ENCODE data around the gene SFRP2. TPM values are rescaled to one million over a fixed set of nuclear protein-coding genes. Genes with fewer than 3 reads are reported as not detected.
A peak's percentile ranks its signal among the peaks of the same experiment; 100 is the strongest.

SFRP2 gene
- polyA plus RNA-seq, 1 experiment, result not detected

DNA sequence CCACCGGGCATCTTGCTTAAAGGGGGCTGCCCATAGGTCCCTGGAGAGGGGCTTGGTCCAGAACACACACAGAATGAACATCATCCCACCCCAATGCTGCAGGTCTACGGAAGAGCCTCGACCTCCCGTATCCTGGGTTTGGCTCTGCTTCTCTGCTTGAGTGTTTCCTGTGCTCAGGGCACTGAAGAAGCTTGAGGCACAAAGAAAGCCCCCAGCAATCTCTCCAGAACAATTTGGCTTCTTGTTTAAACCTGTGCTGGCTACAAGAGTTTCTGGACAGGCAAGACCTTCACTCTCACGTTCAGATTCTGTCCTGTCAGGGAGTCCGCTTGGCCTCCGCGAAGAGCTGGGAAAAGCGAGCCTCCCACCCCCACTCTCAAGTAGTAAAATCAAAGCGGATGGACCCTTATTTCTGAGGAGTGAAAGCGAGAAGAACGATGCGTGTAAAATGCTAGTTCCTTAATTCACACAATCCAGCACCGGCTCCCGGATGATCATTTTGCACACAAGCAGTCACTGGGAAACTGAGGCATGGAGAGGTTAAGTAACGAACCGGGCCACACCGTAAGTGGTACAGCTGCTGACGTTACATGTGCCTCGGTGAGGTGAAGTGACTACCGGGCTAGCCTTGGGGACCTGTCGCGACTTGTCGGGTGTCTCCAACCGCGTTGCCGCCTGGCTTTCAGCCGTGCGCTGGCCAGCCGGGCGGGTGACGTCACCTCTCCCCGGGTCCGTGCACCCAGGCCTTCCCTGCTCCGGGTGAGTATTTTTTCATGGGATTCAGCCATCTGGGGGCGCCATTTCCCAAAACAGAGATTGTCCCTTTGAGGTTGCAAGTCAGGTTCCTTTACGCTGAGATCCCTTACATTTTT lies 3.1 kb upstream of the SFRP2 start:
- DNase-seq (ENCODE audit: low read depth, low spot score), result no peak
- ChIA-PET CTCF (no interaction called here), POLR2A (interaction anchor here (0.5 kb wide), 1 partner anchor 158 kb away, joined by 3 read pairs; no protein-coding TSS in a partner anchor)
- Histone ChIP-seq H3K27me3 (ENCODE audit: control insufficient read depth, insufficient read depth, low read length) (peaks cover 59% of the 10 kb centered on the region), H3K4me3 (ENCODE audit: low read depth, low read length) (no peak overlapping the region), H3K9me3 (ENCODE audit: control insufficient read depth, insufficient read depth, low read length) (peaks cover 6% of the 10 kb centered on the region; the same call in 1 of the 2 replicates), H3K27ac (ENCODE audit: low read depth, low read length) (no peak overlapping the region)
- TF ChIP-seq, protein P1, sequence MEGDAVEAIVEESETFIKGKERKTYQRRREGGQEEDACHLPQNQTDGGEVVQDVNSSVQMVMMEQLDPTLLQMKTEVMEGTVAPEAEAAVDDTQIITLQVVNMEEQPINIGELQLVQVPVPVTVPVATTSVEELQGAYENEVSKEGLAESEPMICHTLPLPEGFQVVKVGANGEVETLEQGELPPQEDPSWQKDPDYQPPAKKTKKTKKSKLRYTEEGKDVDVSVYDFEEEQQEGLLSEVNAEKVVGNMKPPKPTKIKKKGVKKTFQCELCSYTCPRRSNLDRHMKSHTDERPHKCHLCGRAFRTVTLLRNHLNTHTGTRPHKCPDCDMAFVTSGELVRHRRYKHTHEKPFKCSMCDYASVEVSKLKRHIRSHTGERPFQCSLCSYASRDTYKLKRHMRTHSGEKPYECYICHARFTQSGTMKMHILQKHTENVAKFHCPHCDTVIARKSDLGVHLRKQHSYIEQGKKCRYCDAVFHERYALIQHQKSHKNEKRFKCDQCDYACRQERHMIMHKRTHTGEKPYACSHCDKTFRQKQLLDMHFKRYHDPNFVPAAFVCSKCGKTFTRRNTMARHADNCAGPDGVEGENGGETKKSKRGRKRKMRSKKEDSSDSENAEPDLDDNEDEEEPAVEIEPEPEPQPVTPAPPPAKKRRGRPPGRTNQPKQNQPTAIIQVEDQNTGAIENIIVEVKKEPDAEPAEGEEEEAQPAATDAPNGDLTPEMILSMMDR (IDR thresholded peaks at IDR 0.05; ENCODE audit: low read depth, low read length), result no peak

DNA sequence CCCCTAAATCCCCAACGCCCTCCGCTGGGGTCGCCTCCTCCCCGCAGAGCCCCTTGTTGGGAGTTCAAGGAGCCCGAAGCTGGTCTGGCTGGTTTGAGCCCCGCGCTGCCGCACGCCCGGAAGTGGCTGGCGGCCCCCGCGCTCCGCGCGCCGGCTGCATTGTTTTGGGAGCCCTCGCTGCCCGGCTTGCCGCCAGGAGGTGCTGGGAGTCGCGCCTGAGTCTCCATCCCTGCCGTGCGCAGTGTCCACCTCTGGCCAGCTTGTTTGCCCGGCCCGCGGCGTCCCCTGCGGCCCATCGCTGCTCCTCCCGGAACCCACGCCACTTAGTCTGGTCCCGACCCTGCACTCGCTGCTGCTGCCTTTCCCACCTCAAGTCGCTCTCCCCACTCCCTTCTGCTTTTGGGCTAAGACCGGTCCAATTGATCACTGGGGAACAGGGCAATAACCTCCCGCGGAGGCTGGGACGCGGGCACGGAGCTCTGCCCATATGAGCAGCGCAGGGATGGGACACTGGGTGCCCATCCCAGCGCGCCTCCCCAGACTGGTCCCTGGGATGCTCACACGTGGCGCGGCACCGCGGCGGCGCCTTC lies 2.2 kb upstream of the SFRP2 start:
- ChIA-PET CTCF (interaction anchor here (0.7 kb wide), 1 partner anchor 105 kb away, joined by 3 read pairs; no protein-coding TSS in a partner anchor), POLR2A (interaction anchor here (0.5 kb wide), 1 partner anchor 157 kb away, joined by 3 read pairs; no protein-coding TSS in a partner anchor)
- Histone ChIP-seq H3K27me3 (ENCODE audit: control insufficient read depth, insufficient read depth, low read length) (peaks cover 64% of the 10 kb centered on the region), H3K27ac (ENCODE audit: low read depth, low read length) (no peak overlapping the region), H3K4me3 (ENCODE audit: low read depth, low read length) (0 out of 2 replicates have a peak overlapping the region, but pooled peaks have one; percentile 2), H3K9me3 (ENCODE audit: control insufficient read depth, insufficient read depth, low read length) (peaks cover 6% of the 10 kb centered on the region; the same call in 1 of the 2 replicates)
- no peak for DNase-seq (ENCODE audit: low read depth, low spot score)
- TF ChIP-seq, protein P1 (IDR thresholded peaks at IDR 0.05; ENCODE audit: low read depth, low read length), result no peak

DNA sequence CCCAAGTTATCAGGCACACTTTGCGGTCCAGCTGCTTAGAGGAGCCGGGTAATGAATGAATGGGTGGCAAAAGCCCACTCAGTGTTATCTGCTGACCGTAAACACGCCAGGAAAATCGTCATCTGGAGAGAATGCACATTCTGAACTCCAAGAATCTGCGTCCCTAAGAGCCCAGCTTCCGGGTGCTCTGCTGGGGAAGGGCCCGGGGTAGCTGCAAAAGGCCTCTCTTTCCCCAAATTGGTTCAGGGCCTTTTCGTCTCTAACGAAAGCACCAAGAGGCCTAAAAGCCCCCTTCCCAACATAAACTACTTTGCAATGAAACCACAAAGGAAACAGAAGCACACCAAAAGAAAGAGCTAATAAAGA lies 1.6 kb upstream of the SFRP2 start:
- no peak overlapping the region for H3K27ac ChIP-seq (ENCODE audit: low read depth, low read length)
- TF ChIP-seq, protein P1 (IDR thresholded peaks at IDR 0.05; ENCODE audit: low read depth, low read length), result no peak
- no peak for DNase-seq (ENCODE audit: low read depth, low spot score)
- H3K9me3 ChIP-seq (ENCODE audit: control insufficient read depth, insufficient read depth, low read length), result peaks cover 6% of the 10 kb centered on the region; the same call in 1 of the 2 replicates
- H3K4me3 ChIP-seq (ENCODE audit: low read depth, low read length), result no peak overlapping the region
- ChIA-PET POLR2A (no interaction called here), CTCF (no interaction called here)
- peaks cover 61% of the 10 kb centered on the region for H3K27me3 ChIP-seq (ENCODE audit: control insufficient read depth, insufficient read depth, low read length)

DNA sequence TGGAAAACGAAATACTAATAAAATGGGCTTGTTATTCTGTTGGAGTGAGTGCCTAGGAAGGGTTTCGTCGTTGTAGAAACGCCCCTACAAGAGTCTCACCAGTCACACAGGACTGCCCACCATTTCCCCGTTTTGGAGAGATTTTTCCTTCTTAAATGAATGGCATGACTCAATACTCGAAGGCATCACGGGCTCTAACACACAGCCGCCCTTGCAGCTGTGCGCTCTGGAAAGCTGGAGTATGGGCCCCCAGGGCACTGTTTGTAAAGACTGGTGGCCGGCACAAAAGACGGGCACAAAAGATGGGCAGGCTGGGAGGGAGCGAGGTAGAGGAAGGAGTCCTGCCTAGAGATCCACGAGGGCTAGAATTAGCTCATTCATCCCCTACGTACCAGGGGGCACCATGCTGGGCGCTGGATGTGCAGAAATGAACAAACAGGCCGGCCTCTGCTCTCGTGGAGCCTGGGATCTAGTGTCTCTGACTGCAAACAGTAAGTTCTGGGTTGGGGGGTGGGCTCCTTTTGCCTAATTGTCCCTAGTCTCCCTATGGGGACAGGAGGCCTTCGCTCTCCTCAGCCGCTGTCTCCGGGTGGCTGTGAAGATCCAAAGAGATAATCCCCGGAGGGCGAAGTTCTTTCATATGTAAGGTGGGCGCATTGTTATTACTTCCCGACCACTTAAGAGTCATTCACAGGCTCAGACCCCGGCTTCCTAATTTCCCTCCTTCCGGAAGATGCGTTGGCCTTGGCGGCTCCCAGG lies 1.0 kb upstream of the SFRP2 start:
- no peak overlapping the region for H3K27ac ChIP-seq (ENCODE audit: low read depth, low read length)
- ChIA-PET POLR2A (no interaction called here), CTCF (no interaction called here)
- H3K9me3 ChIP-seq (ENCODE audit: control insufficient read depth, insufficient read depth, low read length), result peaks cover 6% of the 10 kb centered on the region; the same call in 1 of the 2 replicates
- no peak for DNase-seq (ENCODE audit: low read depth, low spot score)
- no peak overlapping the region for H3K4me3 ChIP-seq (ENCODE audit: low read depth, low read length)
- TF ChIP-seq, protein P1 (IDR thresholded peaks at IDR 0.05; ENCODE audit: low read depth, low read length), result no peak
- H3K27me3 ChIP-seq (ENCODE audit: control insufficient read depth, insufficient read depth, low read length), result peaks cover 61% of the 10 kb centered on the region

Measured in AG04450 (cell line).